ACC112 (cell line): ENCODE data around the gene SGIP1.

ENCODE experiments used
- H2AFZ ChIP-seq: fragments of 200-600 bp; sonication (generic); one replicate; pipeline ENCODE4 v1.6.0; 2017; ENCODE audit warnings: antibody characterized with exemption, low read length; ENCODE audit not compliant: unreplicated experiment
- H3K27ac ChIP-seq: fragments of 200-600 bp; sonication (generic); 2 replicates; pipeline ENCODE4 v1.5.1; 2014; ENCODE audit warnings: low read depth, mild to moderate bottlenecking, antibody characterized with exemption, low read length, moderate library complexity
- H3K27me3 ChIP-seq: fragments of 200-600 bp; sonication (generic); 2 replicates; pipeline ENCODE4 v1.6.1; 2014; ENCODE audit warnings: mild to moderate bottlenecking, antibody characterized with exemption, low read length, moderate library complexity, mixed read lengths; ENCODE audit not compliant: insufficient read depth
- H3K36me3 ChIP-seq: fragments of 200-600 bp; sonication (generic); 2 replicates; pipeline ENCODE4 v1.6.1; 2016; ENCODE audit warnings: mild to moderate bottlenecking, antibody characterized with exemption, low read length, moderate library complexity, mixed read lengths; ENCODE audit not compliant: insufficient read depth
- H3K4me1 ChIP-seq: fragments of 200-600 bp; sonication (generic); one replicate; pipeline ENCODE4 v1.6.1; 2016; ENCODE audit warnings: low read length, mixed read lengths; ENCODE audit not compliant: insufficient read depth, unreplicated experiment, control insufficient read depth
- H3K4me3 ChIP-seq: fragments of 200-600 bp; sonication (generic); 2 replicates; pipeline ENCODE4 v1.5.1; 2014; ENCODE audit warnings: mild to moderate bottlenecking, low read depth, low read length
- H3K79me2 ChIP-seq: fragments of 200-600 bp; sonication (generic); one replicate; pipeline ENCODE4 v1.6.0; 2016; ENCODE audit warnings: low read length; ENCODE audit not compliant: control insufficient read depth, unreplicated experiment, insufficient read depth

The SGIP1 gene

GRCh38 chr1:66606362-66607065 lies 72.6 kb downstream of the SGIP1 start:
- Histone ChIP-seq H3K36me3 (no peaks in the 10 kb centered on the region), H3K4me3 (no peak overlapping the region), H3K79me2 (no peaks in the 10 kb centered on the region), H3K27me3 (no peaks in the 10 kb centered on the region), H3K27ac (no peak overlapping the region), H3K4me1 (no peaks in the 10 kb centered on the region), H2AFZ (no peak overlapping the region)

DNA sequence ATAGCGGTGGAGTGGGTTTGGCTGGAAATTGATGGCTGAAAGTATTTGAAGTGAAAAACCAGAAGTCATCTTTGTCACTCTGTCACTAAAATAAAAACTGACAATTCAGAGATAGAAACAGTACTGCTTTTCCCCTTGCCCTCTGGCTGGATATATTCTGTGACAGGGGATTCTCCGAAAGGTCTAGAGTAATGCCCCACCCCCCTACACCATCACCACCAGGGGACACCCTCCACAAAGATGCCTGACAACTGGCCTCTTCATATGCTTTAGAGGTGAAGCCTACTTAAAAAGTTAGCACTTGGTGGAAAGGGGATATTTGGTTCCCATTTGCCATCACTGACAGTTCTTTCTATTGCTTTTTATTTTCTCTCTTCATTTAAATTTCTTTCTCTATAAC lies 73.5 kb downstream of the SGIP1 start:
- Histone ChIP-seq H3K4me3 (no peak overlapping the region), H3K27ac (no peak overlapping the region), H3K4me1 (no peaks in the 10 kb centered on the region), H3K27me3 (no peaks in the 10 kb centered on the region), H3K79me2 (no peaks in the 10 kb centered on the region), H3K36me3 (no peaks in the 10 kb centered on the region), H2AFZ (no peak overlapping the region)

- Histone ChIP-seq H3K27me3 (no peaks in the 10 kb centered on the region), H3K27ac (no peak overlapping the region), H3K4me3 (no peak overlapping the region), H3K79me2 (no peaks in the 10 kb centered on the region), H3K36me3 (no peaks in the 10 kb centered on the region), H2AFZ (no peak overlapping the region), H3K4me1 (peaks cover 4% of the 10 kb centered on the region)
Measured at GRCh38 chr1:66613187-66613586, 79.2 kb downstream of the SGIP1 start.

- H3K36me3 ChIP-seq = no peaks in the 10 kb centered on the region
- H3K27ac ChIP-seq = no peak overlapping the region
- H3K79me2 ChIP-seq = no peaks in the 10 kb centered on the region
- H2AFZ ChIP-seq = no peak overlapping the region
- peaks cover 4% of the 10 kb centered on the region for H3K4me1 ChIP-seq
- H3K4me3 ChIP-seq = no peak overlapping the region
- H3K27me3 ChIP-seq = no peaks in the 10 kb centered on the region
Measured at GRCh38 chr1:66617362-66618184, 83.6 kb downstream of the SGIP1 start.

GRCh38 chr1:66618390-66618789 lies 84.4 kb downstream of the SGIP1 start:
- Histone ChIP-seq H3K27me3 (no peaks in the 10 kb centered on the region), H3K79me2 (no peaks in the 10 kb centered on the region), H3K4me3 (no peak overlapping the region), H2AFZ (no peak overlapping the region), H3K27ac (no peak overlapping the region), H3K36me3 (no peaks in the 10 kb centered on the region), H3K4me1 (peaks cover 2% of the 10 kb centered on the region)

- Histone ChIP-seq H3K27ac (peak overlapping the region; percentile 90), H3K4me3 (peak overlapping the region; percentile 19; the same call in 1 of the 2 replicates), H2AFZ (no peak overlapping the region), H3K27me3 (no peaks in the 10 kb centered on the region), H3K79me2 (no peaks in the 10 kb centered on the region), H3K36me3 (no peaks in the 10 kb centered on the region), H3K4me1 (peaks cover 20% of the 10 kb centered on the region)
Measured at GRCh38 chr1:66623812-66624211, 89.9 kb downstream of the SGIP1 start.

- H2AFZ ChIP-seq = no peak overlapping the region
- H3K27ac ChIP-seq = peak overlapping the region; percentile 90
- H3K4me3 ChIP-seq = peak overlapping the region; percentile 19; the same call in 1 of the 2 replicates
- H3K27me3 ChIP-seq = no peaks in the 10 kb centered on the region
- no peaks in the 10 kb centered on the region for H3K36me3 ChIP-seq
- H3K79me2 ChIP-seq = no peaks in the 10 kb centered on the region
- H3K4me1 ChIP-seq = peaks cover 20% of the 10 kb centered on the region
Measured at GRCh38 chr1:66624412-66625060, 90.6 kb downstream of the SGIP1 start.

DNA sequence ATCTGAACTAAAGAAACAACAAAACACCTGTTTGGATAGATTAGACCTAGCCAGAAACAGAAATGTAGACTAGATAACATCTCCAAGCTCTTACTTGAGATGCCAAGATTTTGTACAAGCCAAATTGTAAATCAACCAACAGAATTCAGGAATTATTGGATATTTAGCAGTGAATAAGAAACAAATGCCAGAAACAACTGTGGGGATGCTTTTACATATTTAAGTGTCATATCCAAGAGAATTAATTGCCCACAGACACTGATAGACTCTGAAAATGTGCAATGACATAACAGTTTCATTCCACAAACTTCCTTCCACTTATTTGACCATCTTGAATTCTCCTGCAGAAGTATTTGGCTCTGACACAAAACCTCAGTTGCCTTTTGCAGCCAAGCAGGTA lies 92.3 kb downstream of the SGIP1 start:
- H3K4me3 ChIP-seq = no peak overlapping the region

GRCh38 chr1:66628926-66629325 lies 95.0 kb downstream of the SGIP1 start:
- H3K4me1 ChIP-seq = peaks cover 14% of the 10 kb centered on the region
- no peak overlapping the region for H3K4me3 ChIP-seq
- no peak overlapping the region for H3K27ac ChIP-seq
- H3K27me3 ChIP-seq = no peaks in the 10 kb centered on the region
- no peaks in the 10 kb centered on the region for H3K36me3 ChIP-seq
- no peaks in the 10 kb centered on the region for H3K79me2 ChIP-seq
- H2AFZ ChIP-seq = no peak overlapping the region

More for the DNA sequence above, 92.3 kb downstream of the SGIP1 start:
- Histone ChIP-seq H3K27me3 (no peaks in the 10 kb centered on the region), H3K36me3 (no peaks in the 10 kb centered on the region), H3K27ac (no peak overlapping the region), H3K4me1 (peaks cover 20% of the 10 kb centered on the region), H3K79me2 (no peaks in the 10 kb centered on the region), H2AFZ (no peak overlapping the region)

DNA sequence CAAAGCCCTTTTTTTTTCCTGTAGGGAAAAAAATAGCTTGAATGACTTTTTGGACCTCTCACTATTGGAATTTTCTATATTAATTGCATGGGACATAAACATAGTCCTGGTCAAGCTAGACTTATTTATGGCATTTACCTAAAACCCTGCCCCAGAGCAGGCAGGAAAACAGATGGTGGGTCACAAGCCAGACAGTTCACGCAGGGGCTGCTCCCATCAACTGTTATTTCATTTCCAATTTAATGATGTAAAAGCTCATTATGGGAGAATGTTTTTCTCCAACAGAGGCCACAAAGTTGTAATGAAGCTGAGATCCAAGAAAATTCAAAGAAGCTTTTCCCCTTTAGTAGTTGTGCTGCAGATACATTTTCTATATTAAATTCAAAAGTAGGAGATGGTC lies 99.2 kb downstream of the SGIP1 start:
- H3K79me2 ChIP-seq = no peaks in the 10 kb centered on the region
- no peaks in the 10 kb centered on the region for H3K4me1 ChIP-seq
- no peaks in the 10 kb centered on the region for H3K27me3 ChIP-seq
- H3K36me3 ChIP-seq = no peaks in the 10 kb centered on the region
- no peak overlapping the region for H3K27ac ChIP-seq
- H2AFZ ChIP-seq = no peak overlapping the region
- H3K4me3 ChIP-seq = no peak overlapping the region
